MM.1S (cell line): Measurements from ENCODE around the gene SNX27.

Experiments used
- CTCF ChIP-seq: fragments of 300-600 bp; sonication (generic); IDR thresholded peaks from 2 replicates; pipeline ENCODE4 v1.5.1; 2016; ENCODE audit warnings: antibody characterized with exemption, low read length, mixed read lengths
- EZH2 ChIP-seq: fragments of 300-600 bp; sonication (generic); optimal IDR thresholded peaks from 2 replicates; pipeline ENCODE3; 2017; ENCODE audit warnings: low read depth, mild to moderate bottlenecking, antibody characterized with exemption, low read length, mixed read lengths
- EZH2phosphoT487 ChIP-seq: fragments of 300-600 bp; sonication (generic); IDR thresholded peaks from 2 replicates; pipeline ENCODE4 v1.6.1; 2018; ENCODE audit warnings: antibody characterized with exemption, low read length

GRCh38 chr1:151707541-151708065, 95.8 kb downstream of the SNX27 start:
- TF ChIP-seq CTCF: no peak
- no peak for TF ChIP-seq EZH2
- TF ChIP-seq EZH2phosphoT487: no peak
